GM18520 (cell line): Measurements from ENCODE around the gene PEX11G.
"Not testable (repeated sequence)": the region's sequence is repeated elsewhere in the genome, so short reads cannot be mapped to it uniquely, and the experiment has no call there.

Experiments
- ATAC-seq: cut with Tn5 transposase; IDR thresholded peaks from one replicate; pipeline ENCODE4 v1.9.1; 2021; ENCODE audit not compliant: unreplicated experiment

The PEX11G gene

GRCh38 chr19:7470540-7471305 lies 18.1 kb downstream of the PEX11G start:
- ATAC-seq = no peak

- ATAC-seq = no peak
Observed at GRCh38 chr19:7469669-7470285, 19.1 kb downstream of the PEX11G start.

GRCh38 chr19:7468840-7469239 lies 20.0 kb downstream of the PEX11G start:
- no peak for ATAC-seq

- no peak for ATAC-seq
Observed at GRCh38 chr19:7467009-7467989, 21.5 kb downstream of the PEX11G start.

- no peak for ATAC-seq
Observed at GRCh38 chr19:7463575-7463974, 25.3 kb downstream of the PEX11G start.

- ATAC-seq = no peak
Observed at GRCh38 chr19:7461841-7462629, 26.8 kb downstream of the PEX11G start.

- no peak for ATAC-seq
Observed at GRCh38 chr19:7460562-7460966, 28.3 kb downstream of the PEX11G start.

GRCh38 chr19:7459773-7460172 lies 29.1 kb downstream of the PEX11G start:
- ATAC-seq = no peak

GRCh38 chr19:7458675-7459074 lies 30.2 kb downstream of the PEX11G start:
- no peak for ATAC-seq

- ATAC-seq = no peak
Observed at GRCh38 chr19:7456964-7457541, 31.8 kb downstream of the PEX11G start.

GRCh38 chr19:7455600-7456296 lies 33.1 kb downstream of the PEX11G start:
- no peak for ATAC-seq

GRCh38 chr19:7454998-7455397 lies 33.8 kb downstream of the PEX11G start:
- no peak for ATAC-seq

GRCh38 chr19:7450243-7451223 lies 38.3 kb downstream of the PEX11G start:
- ATAC-seq = no peak

GRCh38 chr19:7449391-7450070 lies 39.3 kb downstream of the PEX11G start:
- ATAC-seq = not testable (repeated sequence)

GRCh38 chr19:7447648-7448047 lies 41.2 kb downstream of the PEX11G start:
- no peak for ATAC-seq

GRCh38 chr19:7445104-7445503 lies 43.7 kb downstream of the PEX11G start:
- ATAC-seq = no peak

GRCh38 chr19:7444042-7444441 lies 44.8 kb downstream of the PEX11G start:
- ATAC-seq = no peak

- ATAC-seq = no peak
Observed at GRCh38 chr19:7442423-7442822, 46.4 kb downstream of the PEX11G start.
